ENCODE results near the gene WDR93.

WDR93 gene

DNA sequence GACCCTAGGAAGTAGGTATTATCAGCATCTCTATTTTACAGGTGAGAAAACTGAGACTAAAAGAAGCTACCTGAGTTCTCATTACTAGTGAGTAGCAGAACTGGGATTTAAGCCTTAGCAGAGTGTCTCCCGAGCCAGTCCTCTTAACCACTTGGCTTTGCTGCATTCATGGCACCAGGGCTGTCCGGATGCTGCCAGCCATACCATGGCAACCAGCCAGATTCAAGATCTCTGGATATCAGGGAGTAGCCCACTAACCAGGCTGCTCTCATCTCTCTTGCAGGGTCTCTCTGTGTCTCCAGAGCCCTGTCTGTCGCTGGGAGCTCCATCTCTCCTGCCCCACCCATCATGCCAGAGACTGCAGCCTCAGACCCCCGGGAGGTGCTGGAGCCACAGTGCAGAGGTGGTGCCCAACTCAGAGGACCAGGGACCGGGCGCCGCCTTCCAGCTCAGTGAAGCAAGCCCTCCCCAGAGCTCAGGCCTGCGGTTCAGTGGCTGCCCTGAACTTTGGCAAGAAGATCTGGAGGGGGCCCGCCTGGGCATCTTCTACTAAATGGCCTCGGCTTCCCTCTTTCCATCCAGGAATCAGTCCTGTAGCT lies 87.3 kb downstream of the WDR93 start:
- TF ChIP-seq, protein P1, sequence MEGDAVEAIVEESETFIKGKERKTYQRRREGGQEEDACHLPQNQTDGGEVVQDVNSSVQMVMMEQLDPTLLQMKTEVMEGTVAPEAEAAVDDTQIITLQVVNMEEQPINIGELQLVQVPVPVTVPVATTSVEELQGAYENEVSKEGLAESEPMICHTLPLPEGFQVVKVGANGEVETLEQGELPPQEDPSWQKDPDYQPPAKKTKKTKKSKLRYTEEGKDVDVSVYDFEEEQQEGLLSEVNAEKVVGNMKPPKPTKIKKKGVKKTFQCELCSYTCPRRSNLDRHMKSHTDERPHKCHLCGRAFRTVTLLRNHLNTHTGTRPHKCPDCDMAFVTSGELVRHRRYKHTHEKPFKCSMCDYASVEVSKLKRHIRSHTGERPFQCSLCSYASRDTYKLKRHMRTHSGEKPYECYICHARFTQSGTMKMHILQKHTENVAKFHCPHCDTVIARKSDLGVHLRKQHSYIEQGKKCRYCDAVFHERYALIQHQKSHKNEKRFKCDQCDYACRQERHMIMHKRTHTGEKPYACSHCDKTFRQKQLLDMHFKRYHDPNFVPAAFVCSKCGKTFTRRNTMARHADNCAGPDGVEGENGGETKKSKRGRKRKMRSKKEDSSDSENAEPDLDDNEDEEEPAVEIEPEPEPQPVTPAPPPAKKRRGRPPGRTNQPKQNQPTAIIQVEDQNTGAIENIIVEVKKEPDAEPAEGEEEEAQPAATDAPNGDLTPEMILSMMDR (IDR thresholded peaks at IDR 0.05), result no peak

DNA sequence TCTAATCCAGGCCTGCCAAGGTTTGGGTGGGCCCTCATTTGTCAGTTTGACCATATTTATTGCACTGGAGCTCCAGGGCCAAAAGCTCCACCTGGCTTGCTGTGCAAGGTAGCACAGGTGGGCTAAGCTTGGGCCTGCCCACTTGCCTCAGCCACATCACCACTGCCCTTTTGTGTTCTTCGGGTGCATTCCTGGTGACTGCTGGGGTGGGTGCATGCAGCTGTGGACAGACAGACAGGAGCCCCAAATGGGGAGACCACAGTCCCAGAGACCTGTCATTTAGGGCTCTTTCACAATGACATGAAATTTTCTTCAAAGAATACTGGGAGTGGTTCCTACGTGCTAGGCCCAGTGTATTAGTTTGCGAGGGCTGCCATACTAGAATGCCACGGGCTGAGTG lies 88.2 kb downstream of the WDR93 start:
- TF ChIP-seq, protein P1 (IDR thresholded peaks at IDR 0.05), result no peak

DNA sequence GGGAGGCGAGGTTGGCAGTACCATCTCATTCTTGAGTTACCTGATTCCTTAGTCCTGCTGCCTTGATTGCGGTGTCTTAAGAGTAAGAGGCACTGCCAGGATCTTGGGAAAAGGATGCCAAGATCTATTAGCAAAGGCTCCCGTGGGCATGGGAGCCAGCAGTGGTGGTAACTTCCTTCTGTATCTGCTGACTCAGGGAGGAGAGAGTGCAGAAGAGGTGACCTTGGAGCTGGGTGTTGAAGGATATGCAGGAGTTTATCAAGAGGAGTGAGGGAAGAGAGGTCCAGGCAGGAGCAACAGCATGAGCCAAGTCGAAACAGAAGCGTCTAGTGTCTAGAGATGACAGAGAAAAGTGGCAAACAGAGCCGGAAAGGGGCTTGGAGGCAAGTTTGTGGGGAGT lies 90.0 kb downstream of the WDR93 start:
- TF ChIP-seq, protein P1 (IDR thresholded peaks at IDR 0.05), result no peak

DNA sequence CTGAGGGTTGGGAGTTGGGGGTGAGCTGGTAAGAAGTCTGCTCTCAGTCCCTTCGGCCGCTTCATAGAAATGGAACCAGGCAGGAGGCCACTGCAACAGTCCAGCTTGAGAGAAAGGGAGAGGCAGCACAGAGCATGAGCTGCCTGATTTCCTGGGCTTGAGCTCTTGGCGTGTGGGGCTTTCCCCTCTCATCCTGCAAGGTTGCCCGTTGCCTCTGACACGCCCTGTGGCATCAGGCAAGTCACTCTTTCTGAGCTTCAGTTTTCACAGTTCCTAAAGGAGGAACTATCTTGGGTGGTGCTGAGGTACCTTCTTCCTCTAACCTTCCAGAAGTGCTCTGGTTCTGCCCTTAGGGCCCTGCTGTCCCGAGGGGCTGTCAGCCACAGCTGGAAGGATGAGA lies 90.4 kb downstream of the WDR93 start:
- TF ChIP-seq, protein P1 (IDR thresholded peaks at IDR 0.05), result no peak

DNA sequence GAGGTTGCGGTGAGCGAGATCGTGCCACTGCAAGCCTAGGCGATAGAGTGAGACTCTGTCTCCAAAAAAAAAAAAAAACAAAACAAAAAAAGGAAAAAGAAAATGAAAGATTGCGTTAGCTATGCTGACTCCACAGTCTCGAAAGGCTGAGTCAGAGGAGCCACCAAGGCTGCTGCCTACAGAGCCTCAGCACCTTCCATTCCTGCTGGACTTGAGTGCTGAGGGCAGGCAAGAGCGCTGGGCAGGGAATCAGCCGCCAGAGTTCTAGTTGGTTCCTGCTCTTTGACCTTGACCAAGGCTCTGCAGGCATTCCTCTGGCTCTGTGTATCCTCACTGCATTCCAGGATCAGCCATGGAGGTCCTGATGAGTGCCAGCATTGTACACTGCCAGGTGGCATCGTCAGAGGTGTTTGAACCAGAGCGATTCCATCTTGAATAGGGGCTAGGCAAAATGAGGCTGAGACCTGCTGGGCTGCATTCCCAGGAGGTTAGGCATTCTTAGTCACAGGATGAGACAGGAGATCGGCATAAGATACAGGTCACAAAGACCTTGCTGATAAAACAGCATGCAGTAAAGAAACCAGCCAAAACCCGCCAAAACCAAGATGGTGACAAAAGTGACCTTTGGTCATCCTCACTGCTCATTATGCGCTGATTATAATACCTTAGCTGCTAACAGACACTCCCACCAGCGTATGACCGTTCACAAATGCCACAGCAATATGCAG lies 91.4 kb downstream of the WDR93 start:
- TF ChIP-seq, protein P1 (IDR thresholded peaks at IDR 0.05), result no peak

DNA sequence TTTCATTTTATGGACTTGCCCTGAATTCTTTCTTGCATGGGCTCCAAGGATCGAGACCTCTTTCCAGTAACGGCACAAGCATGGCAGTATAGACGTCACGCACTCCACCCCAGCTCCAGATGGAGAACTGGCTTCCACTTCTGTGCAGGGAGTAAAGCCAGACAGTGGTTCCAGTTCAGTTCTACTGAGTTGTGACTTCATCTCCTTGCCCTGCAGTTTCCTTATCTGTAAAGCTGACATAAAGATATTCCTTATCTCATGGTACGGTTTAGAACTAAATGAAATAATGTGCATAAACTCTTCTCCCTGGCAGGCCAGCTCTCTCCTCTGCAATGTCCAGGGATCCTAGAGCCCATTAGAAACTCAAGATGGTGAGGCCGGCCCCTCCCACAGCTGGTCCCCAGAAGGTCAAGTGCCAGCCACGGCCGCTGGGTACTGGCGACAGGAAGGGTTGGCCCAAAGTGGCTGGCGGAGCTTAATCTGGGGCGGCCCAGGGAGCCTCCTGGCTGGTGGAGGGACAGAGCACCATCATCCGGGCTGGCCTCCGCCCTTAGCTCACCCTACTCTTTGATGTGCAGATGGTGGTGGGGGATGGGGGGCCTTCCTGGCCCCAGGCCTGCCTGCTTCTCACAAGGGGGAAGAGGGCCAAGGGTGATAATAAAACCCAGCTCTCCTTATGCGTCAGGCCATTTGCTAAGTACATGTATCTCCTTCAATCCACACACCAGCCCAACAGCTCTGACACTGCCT lies 92.7 kb downstream of the WDR93 start:
- TF ChIP-seq, protein P1 (IDR thresholded peaks at IDR 0.05), result no peak

DNA sequence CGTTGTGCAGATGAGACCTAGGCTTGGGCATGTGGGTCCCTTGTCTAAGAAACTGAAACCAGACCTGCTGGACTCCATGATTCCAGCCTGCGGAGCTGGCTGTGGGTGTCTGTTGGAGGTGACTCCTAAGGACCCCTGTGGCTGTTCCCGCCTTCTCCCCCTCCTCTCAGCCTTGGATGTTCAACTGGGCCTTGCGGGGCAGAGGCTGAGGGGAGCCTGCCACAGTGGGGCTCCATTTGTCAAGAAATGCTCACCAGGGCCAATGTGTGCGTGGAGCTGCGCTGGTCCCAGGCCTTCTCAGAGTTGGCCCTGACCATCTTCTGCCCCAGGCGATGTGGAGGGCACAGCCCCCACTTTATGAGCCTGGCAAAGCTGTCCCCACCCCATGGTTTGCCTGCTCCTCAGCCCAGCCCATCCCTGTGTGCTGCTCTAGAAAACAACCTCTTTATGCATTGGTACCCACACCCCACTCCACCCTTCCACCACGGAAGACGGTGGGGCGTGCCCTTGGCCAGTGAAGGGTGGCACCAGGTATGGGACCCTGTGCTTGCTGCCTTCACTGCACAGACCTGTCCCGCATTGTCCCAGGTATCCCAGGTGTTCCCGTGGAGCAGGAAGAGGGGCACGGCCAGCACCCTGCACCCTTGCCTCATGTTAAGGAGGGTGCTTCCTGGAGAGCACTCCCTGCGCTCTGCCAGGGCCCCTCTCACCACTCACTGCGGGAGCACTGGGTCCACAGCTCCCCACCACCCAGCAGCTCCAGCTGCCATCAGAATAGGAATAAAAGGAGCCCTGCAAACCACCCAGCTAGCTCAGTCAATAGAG lies 93.5 kb downstream of the WDR93 start:
- TF ChIP-seq, protein P1 (IDR thresholded peaks at IDR 0.05), result no peak
